ENCODE measurements around the gene TRIM5.
"Not testable (repeated sequence)": the region's sequence is repeated elsewhere in the genome, so short reads cannot be mapped to it uniquely, and the experiment has no call there.

The TRIM5 gene, protein sequence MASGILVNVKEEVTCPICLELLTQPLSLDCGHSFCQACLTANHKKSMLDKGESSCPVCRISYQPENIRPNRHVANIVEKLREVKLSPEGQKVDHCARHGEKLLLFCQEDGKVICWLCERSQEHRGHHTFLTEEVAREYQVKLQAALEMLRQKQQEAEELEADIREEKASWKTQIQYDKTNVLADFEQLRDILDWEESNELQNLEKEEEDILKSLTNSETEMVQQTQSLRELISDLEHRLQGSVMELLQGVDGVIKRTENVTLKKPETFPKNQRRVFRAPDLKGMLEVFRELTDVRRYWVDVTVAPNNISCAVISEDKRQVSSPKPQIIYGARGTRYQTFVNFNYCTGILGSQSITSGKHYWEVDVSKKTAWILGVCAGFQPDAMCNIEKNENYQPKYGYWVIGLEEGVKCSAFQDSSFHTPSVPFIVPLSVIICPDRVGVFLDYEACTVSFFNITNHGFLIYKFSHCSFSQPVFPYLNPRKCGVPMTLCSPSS

DNA sequence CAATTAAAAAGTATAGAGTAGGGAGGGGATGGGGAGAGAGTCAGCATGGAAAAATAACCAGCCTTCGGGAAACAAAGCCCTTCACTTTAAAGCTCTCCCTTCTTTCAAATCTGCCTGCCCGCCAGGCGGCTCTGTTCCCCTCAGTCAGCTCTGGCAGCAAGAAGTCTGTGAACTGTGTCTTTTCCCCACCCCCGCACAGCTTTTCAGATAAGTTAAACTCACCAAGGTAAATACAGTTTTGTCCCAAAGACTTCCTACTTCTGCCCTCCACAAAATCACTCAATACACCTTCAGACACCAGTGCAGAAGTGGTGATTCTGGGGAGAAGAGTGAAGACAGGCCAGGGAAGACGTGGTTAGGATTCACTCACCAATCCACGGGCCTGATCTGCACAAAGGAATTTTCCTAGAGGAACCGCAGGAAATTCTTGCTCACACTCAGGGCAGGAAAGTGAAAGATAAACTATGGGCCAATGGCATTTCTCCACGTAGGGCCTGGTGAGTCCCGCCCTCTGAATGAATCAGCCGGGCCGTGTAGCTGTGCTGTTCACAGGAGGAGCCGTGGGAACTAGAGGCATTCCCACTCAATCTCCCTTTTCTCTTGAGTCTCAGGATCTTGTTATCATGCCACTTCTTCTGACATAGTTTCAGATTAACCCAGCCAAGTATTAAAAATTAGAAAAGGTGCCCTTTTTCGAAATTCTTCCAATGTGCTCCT lies at the start of gene TRIM5:
TSS of gene TRIM5 (minus strand) at position 429 of the 717 bp plus-strand sequence. CDS start 4,897 bp downstream, outside the sequence.
- DNase-seq = no peak

DNA sequence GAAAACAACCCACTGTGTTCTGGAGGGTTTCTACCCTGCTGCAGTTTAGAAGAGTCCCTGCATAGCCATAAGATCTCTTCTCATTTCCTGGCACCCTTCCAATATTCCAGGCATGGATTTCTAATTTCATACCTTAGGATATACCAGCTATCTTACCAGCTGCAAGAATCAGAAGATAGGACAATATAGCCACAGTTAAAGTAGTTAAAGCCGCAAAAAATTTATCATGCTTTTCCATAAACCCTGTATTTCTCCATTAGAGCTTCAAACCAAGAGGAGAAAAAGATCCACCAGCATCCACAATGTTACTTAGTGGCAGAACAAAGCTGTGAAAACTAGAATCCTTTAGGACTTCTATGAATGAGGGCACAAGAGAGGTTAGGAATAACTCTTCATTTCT lies 42.8 kb upstream of the TRIM5 start:
- no peak for DNase-seq

DNA sequence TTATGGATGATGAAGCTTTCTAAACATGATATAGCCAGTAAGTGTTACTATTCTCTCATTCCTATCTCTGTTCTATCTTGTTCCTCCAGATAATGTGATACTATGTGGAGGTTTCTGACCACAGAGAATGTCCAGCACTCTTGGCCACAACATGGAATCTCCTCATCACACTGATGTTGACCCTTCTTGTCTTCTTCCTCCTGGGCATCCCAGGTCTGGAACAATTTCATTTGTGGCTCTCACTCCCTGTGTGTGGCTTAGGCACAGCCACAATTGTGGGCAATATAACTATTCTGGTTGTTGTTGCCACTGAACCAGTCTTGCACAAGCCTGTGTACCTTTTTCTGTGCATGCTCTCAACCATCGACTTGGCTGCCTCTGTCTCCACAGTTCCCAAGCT lies 41.5 kb upstream of the TRIM5 start:
- DNase-seq = no peak

DNA sequence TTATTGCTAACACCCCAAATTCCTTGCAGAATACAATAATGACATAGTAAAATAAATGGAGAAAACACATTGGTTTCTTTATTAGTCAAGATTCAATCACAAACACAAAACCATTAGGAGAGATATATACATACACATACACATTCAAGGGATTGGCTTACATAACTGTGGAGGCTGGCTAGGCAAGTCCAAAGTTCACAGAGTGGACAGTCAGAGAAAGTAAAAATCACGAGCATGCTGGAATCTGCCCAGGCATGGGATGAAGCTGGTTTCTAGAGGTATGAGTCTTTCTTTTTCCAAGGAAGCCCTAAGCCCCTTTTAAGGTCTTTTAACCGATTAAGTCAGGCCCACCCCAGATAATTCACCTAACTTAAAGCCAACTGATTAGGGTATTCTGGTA lies 37.7 kb upstream of the TRIM5 start:
- DNase-seq = no peak

DNA sequence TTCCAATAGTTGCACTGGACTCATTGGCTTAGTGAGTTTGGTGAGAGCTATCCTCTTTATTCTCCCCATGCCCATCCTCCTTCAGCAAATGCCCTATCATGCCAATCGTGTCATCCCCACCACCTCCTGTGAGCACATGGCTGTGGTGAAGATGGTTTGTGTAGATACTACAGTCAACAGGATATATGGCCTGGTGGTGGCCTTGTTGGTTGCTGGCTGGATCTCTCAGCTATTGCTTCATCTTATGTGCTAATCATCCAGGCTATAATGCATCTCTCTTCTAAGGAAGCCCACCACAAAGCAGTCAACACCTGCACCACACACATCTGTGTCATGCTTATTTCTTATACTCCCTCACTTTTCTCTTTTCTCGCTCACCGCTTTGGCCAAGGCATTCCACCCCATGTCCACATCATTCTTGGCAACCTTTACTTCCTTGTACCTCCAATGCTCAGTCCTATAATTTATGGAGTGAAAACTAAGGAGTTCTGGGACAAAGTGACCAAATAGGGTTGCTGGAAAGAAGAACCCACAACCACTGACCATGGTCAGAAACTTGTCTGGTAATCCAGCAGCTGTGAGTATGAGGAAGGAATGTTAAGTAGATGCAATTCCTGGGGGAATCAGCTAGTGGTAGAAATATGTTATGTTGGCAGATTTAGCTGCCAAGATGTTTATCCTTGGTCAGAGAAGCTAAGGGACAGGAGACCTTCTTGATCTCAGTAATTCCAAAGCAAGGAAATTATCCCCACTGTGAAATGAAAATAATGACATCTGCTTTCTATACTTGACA lies 35.0 kb upstream of the TRIM5 start:
- no peak for DNase-seq

DNA sequence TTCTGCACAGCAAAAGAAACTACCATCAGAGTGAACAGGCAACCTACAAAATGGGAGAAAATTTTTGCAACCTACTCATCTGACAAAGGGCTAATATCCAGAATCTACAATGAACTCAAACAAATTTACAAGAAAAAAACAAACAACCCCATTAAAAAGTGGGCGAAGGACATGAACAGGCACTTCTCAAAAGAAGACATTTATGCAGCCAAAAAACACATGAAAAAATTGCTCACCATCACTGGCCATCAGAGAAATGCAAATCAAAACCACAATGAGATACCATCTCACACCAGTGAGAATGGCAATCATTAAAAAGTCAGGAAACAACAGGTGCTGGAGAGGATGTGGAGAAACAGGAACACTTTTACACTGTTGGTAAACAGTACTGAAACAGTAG lies 31.6 kb upstream of the TRIM5 start:
- not testable (repeated sequence) for DNase-seq

DNA sequence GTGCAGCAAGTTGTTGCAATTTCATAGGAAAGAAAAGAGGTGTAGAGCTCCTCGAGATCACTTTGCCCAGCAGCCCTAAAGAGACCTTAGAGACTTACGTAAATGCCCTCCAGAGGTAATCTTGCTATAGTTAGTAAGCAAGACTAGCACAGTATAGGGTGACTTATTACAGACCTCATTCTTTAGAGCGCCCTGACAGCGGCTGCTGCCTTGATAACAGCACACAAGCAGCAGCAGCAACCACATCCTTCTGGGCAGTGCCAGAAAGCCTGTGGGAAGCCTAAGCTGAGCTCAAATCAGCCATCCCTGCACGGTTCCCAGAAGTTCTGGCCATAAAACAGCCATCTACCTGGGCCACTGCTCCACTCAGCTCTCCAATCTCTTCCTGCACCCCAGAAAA lies 28.8 kb upstream of the TRIM5 start:
- no peak for DNase-seq

DNA sequence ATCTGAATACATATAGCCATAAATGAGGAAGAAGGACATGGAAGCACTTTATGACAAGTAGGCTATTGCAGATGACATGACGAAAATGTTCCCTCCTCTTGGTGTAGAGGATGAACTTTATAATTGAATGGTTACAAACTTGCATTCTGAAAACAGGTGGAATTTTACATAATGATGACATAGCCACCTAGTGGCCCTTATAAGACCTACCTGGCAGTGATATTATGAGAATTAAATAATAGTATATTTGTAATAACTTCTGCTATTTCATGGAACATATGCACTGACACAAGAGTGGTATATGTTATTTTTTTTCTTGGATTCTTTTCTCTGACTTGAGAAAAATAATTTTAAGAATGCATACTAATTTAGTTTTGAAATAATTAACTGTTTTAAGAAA lies 27.6 kb upstream of the TRIM5 start:
- no peak for DNase-seq

DNA sequence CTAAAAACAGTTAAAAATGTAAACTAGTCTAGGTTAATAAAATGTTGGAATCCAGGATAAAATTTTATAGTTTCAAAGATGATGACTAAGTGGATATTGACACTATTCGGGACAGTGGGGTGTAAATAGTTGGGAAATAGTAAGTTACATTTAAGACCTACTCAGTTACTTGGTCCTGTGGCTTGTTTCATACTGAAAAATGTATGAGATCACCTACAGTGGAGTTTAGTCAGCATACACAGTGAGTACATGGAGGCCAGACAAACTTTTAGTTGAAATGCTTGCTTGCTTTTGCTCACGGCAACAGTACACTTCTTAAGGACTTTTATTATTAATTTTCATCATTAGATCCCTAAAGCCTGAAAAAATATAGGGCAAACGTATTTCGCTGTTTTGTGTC lies 20.8 kb upstream of the TRIM5 start:
- no peak for DNase-seq

DNA sequence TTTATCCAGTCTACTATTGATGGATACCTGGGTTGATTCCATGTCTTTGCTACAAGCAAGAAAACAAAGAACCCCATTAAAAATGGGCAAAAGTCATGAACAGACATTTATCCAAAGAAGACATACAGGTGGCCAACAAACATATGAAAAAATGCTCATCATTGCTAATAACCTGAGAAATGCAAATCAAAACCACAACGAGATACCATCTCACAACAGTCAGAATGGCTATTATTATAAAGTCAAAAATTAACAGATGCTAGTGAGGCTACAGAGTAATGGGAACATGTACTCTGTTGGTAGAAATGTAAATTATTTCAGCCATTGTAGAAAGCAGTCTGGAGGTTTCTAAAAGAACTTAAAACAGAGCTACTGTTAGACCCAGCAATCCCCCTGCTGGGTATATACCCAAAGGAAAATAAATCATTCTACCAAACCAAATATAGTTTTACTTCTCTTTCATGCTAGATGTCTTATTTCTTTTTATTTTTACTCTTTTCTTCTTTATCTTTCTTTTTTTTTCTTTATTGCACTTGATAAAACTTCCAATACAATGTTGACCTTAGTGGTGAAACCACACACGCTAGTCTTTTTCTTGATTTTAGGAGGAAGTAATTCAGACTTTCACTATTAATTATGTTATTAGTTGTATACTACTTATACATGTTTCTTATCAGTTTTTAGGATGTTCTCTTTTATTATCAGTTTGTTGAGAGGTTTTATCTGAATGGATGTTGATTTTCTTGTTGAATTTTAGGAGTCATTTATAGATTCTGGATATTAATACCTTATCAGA lies 19.1 kb upstream of the TRIM5 start:
- no peak for DNase-seq

DNA sequence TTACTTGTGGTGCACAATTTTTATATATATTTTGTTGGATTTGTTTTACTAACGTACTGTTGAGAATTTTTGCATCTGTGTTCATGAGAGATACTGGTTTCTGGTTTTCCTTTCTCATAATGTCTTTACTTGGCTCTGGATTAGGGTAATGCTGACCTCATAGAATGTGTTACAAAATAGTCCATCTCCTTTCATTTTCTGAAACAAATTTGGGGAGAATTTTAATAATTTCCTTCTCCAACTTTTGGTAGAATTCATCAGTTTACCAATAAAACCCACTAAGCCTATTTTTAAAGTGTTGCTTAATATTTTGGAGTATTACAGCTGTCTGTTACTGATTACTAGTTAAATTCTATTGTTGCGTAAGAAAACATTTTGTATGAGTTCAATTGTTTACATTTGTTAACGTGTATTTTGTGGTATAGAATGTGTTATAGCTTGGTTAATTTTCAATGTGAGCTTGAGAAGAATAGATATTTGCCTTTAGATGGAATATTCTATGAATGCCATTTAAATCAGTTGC lies 16.2 kb upstream of the TRIM5 start:
- no peak for DNase-seq

DNA sequence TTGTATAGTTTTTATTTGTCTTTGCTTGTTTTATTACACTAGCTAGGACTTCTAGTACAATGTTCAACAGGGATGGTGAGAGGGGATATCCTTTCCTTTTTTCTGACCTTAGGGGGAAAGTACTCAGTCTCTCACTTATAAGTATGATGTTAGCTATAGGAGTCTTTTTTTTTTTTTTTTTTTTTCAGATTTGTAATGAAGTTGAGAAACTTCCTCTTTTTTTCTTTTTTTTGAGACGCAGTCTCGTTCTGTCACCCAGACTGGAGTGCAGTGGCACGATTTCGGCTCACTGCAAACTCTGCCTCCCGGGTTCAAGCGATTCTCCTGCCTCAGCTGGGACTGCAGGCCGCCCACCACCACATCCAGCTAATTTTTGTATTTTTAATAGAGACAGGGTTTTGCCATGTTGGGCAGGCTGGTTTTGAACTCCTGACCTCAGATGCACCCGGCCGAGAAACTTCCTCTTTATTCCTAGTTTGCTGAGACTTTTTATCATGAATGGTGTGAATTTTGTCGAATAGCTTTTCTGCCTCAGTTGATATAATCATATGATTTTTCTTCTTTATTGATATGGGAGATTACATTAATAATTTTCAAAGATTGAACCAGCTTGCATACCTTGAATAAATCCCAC lies 15.7 kb upstream of the TRIM5 start:
- no peak for DNase-seq

DNA sequence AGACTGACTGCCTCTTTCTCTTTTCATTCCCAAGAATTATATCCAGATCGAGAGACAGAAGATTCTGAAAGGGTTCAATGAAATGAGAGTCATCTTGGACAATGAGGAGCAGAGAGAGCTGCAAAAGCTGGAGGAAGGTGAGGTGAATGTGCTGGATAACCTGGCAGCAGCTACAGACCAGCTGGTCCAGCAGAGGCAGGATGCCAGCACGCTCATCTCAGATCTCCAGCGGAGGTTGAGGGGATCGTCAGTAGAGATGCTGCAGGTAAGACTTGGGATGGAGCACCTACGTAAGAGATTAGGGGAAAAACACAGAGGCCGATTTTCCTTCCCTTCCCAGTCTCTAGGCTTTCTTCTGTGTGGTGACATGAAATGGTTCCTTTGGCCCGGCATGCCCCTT lies 13.4 kb upstream of the TRIM5 start:
- DNase-seq = no peak

DNA sequence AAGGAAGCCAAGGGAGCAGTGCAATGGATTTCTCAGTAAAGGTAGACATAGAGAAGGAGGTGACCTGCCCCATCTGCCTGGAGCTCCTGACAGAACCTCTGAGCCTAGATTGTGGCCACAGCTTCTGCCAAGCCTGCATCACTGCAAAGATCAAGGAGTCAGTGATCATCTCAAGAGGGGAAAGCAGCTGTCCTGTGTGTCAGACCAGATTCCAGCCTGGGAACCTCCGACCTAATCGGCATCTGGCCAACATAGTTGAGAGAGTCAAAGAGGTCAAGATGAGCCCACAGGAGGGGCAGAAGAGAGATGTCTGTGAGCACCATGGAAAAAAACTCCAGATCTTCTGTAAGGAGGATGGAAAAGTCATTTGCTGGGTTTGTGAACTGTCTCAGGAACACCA lies 11.3 kb upstream of the TRIM5 start:
- no peak for DNase-seq

DNA sequence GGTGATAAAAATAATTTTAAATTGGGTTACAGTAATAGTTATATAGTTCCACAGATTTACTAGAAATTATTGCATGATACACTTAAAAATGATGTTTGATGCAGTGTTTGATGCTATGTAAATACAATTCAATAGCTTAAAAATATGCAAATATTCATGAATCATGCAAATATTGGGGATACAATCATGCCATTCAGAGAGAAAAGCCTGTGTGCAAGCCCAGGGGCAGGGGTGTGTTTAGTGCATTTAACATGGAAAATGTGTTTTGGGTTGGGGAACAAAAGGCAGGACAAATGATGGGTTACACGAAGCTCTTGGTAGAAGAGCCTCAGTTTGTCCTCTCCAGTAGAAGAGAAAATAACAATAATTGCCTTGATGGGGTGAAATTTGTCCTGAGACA lies 10.7 kb upstream of the TRIM5 start:
- no peak for DNase-seq

DNA sequence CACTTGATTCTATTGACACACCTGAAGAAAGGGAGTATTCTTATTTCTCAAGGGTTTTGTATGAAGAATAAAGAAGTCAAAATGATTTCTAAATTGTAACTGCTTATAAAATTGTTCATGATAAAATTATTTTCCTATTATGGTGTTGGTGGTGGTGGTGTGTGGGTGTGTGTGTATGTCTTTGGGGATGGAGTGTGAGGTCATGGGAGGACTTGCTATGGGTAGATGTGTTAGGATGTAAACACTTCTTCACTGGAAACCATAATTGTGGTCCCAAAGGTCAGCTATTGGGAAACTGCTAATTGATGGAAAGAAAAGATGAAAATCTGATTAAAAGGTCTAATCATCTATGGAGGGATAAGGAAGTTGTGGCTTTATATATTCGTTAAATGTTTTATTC lies 9.8 kb upstream of the TRIM5 start:
- no peak for DNase-seq

DNA sequence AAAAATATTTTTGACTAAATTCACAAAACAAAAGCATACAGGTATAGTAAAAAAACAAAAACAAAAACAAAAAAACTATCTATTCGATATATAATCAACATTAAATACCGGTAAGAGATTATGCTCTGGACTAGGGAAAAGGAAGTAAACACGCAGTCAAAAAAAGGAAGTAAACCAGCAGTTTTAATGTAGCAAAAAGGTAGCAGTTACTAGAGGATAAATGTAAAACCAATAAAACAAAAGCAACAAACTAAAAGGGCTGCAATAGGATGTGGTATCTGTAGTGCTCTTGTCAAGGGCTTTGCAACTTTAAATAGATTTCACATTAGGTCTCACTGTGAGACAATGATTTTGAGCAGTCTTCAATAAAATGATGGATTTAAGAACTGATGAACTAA lies 7.1 kb upstream of the TRIM5 start:
- DNase-seq = no peak

DNA sequence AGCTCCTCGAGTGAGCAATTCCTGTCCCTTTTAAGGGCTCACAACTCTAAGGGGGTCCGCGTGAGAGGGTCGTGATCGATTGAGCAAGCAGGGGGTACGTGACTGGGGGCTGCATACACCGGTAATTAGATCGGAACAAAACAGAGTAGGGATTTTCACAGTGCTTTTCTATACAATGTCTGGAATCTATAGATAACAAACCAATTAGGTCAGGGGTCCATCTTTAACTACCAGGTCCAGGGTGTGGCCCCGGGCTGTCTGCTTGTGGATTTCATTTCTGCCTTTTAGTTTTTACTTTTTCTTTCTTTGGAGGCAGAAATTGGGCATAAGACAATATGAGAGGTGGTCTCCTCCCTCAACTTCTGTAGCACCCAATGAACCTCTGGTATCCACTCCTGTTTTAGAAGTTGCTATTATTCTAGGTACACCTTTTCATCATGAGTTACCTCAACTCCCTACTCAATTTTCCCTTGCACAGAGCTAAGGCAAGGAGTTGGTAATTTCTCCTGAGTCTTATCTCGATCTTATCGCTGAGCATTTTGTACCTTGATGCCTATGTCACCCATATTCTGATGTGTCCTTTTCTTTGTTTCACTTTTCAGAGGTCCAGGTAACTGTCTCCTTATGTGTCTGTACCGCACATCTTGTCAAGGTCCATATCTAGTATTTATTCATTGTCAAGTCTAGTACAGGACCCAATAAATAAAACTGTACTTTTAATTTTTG lies 6.5 kb upstream of the TRIM5 start:
- not testable (repeated sequence) for DNase-seq

DNA sequence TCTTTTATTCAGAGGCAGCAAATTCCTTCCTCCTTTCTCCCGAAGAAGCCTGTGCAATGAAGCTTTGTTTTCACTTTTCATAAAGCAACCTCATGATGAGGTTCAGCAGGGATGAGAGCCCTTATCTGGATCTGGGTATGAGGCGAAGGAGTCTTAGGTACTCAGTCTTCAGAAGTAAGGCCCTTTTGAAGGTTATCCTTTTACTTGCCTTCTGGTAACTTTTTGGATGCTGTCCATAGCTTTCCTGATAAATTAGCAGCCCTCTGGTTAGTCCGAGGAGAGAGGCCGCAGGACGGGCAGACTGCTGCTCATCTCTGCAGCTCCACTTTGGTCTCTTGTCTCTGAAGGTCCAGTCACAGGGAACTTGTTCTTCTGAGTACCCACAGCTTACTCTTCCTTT lies 5.9 kb upstream of the TRIM5 start:
- no peak for DNase-seq

DNA sequence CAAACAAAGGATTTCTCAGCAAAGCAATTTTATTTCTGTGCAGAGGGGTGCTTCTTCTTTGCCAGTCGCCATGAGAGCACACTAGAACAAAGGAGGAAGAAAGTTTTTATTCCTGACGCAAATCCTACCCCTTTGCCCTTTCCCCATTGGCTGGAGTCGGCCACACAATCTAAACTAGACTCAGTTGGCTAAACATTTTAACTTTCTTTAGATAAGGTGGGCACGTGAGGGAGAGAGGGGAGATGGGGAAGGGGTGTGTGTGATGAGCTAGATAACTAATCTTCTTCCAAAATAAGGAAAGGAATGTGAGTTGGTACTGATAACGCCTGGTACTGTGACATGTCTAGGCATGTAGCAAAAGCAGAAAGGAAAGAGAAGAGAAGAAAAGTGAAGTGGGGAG lies 5.3 kb upstream of the TRIM5 start:
- no peak for DNase-seq

DNA sequence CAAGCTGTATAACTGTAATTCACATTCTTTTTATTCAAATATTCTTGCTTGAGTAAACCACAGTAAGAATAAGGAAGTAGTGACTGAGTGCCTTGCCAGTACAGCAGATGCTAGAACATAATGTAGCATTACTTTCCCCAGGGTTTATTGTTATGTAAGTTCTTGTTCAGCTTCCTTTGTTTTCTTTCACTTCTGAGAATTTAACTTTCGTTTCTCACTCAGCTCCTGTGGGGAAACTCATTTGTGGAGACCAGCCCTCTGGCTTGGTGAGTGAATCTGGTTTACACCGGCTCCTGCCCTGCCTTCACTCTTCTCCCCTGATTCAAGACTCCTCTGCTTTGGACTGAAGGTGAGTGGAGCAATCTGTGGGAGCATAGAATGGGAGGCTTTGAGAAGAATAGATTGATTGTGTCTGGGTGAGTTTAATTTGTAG lies 4.7 kb upstream of the TRIM5 start, which contains the start of gene TRIM22:
TSS of gene TRIM22 (plus strand) at position 240 of the 433 bp plus-strand sequence. CDS start 6,443 bp downstream, outside the sequence.
- DNase-seq = no peak

Data from NCI-H524 (cell line).